K562 (cell line): ENCODE data around the gene HMBS. TPM values are rescaled to one million over a fixed set of nuclear protein-coding genes. Genes with fewer than 3 reads are reported as not detected.

Experiments
- ARID4B ChIP-seq: sonication (generic); formaldehyde crosslinking; IDR thresholded peaks from 2 replicates; pipeline ENCODE4 v1.8.0; 2022; ENCODE audit warnings: mild to moderate bottlenecking, missing genetic modification reagents
- ARNT ChIP-seq, 2 experiments: fragments of 450-650 bp; IDR thresholded peaks; 2 replicates each; pipeline ENCODE4 v1.6.1; 2016; ENCODE audit warnings: mild to moderate bottlenecking in 1 of 2
- BRCA1 ChIP-seq, 2 experiments: fragments of 450-650 bp in 1 of 2; sonication (generic) in 1 of 2; formaldehyde crosslinking in 1 of 2; IDR thresholded peaks; 2 replicates each; pipeline versions ENCODE4 v1.5.0 to v1.6.1; 2017 to 2020; ENCODE audit warnings: mild to moderate bottlenecking in 1 of 2, missing genetic modification reagents in 1 of 2
- EP300 ChIP-seq: IDR thresholded peaks from 2 replicates; pipeline ENCODE4 v1.6.1; 2012; ENCODE audit warnings: low read length, improper control_type of control experiment
- FOSL1 ChIP-seq: fragments of 200-800 bp; sonication (Bioruptor generic); conservative IDR thresholded peaks from 2 replicates; pipeline ENCODE4 v1.6.1; 2016; ENCODE audit warnings: missing genetic modification characterization, missing compliant biosample characterization
- GABPA ChIP-seq: fragments of 200-800 bp; sonication (Bioruptor generic); conservative IDR thresholded peaks from 2 replicates; pipeline ENCODE4 v1.6.1; 2016; ENCODE audit warnings: low read depth, missing genetic modification characterization, missing compliant biosample characterization
- GABPB1 ChIP-seq: sonication (generic); formaldehyde crosslinking; IDR thresholded peaks from 2 replicates; pipeline ENCODE4 v1.8.0; 2022; ENCODE audit warnings: mild to moderate bottlenecking, missing genetic modification reagents
- GATAD2B ChIP-seq: fragments of 450-650 bp; IDR thresholded peaks from 2 replicates; pipeline ENCODE4 v1.6.1; 2017; ENCODE audit warnings: mild to moderate bottlenecking, borderline replicate concordance
- MAX ChIP-seq: sonication (generic); formaldehyde crosslinking; IDR thresholded peaks from 2 replicates; pipeline ENCODE4 v1.9.0; 2022; ENCODE audit warnings: mild to moderate bottlenecking, missing genetic modification reagents
- MEF2A ChIP-seq: IDR thresholded peaks from 2 replicates; pipeline ENCODE4 v1.6.1; 2011; ENCODE audit warnings: low read depth, mild to moderate bottlenecking, low read length, moderate library complexity; ENCODE audit not compliant: control insufficient read depth
- MEIS2 ChIP-seq: fragments of 450-650 bp; IDR thresholded peaks from 2 replicates; pipeline ENCODE4 v1.6.1; 2014; ENCODE audit warnings: mild to moderate bottlenecking; ENCODE audit not compliant: partially characterized antibody
- MTA2 ChIP-seq: fragments of 450-650 bp; IDR thresholded peaks from 2 replicates; pipeline ENCODE4 v1.6.1; 2016; ENCODE audit warnings: low read depth
- NFRKB ChIP-seq: fragments of 450-650 bp; IDR thresholded peaks from 2 replicates; pipeline ENCODE4 v1.6.1; 2016; ENCODE audit warnings: low read depth
- PTTG1 ChIP-seq: fragments of 450-650 bp; IDR thresholded peaks from 2 replicates; pipeline ENCODE4 v1.6.1; 2016; ENCODE audit warnings: low read depth, mild to moderate bottlenecking, missing genetic modification characterization, missing compliant biosample characterization
- SREBF1 ChIP-seq: fragments of 150-350 bp; IDR thresholded peaks from 2 replicates; pipeline ENCODE4 v1.6.1; 2014; ENCODE audit warnings: antibody characterized with exemption, low read depth, low read length, borderline replicate concordance
- TAL1 ChIP-seq: fragments of 450-650 bp; IDR thresholded peaks from 2 replicates; pipeline ENCODE4 v1.6.1; 2016; ENCODE audit warnings: mild to moderate bottlenecking
- ZBTB17 ChIP-seq: fragments of 450-650 bp; formaldehyde crosslinking; IDR thresholded peaks from 2 replicates; pipeline ENCODE4 v1.4.0; 2020; ENCODE audit warnings: mild to moderate bottlenecking
- ZFX ChIP-seq: sonication (generic); formaldehyde crosslinking; IDR thresholded peaks from 2 replicates; pipeline ENCODE4 v1.8.0; 2022; ENCODE audit warnings: mild to moderate bottlenecking, missing genetic modification reagents, moderate library complexity
- ZNF717 ChIP-seq: fragments of 250-450 bp; sonication (Bioruptor Pico); IDR thresholded peaks from 2 replicates; pipeline ENCODE4 v1.5.0; 2021
- polyA plus RNA-seq, 8 experiments: library from polyadenylated mRNA; depleted of rRNA in 4 of 8; stranded (reverse) in 5 of 8; unstranded in 3 of 8; fragments of >200 nt; fragmentation: Nextera tagmentation in 2 of 8; fragmentation: Illumina TruSeq in 1 of 8; extraction: Ambion mirVana in 2 of 8; extraction: Trizol in 1 of 8; gene quantifications; 2 replicates each; pipeline versions ENCODE4 v1.2.1 to v1.2.3, GENCODE V29; 2011 to 2014; ENCODE audit warnings: inconsistent platforms in 1 of 8, missing spikeins in 1 of 8
- total RNA-seq, 7 experiments: library from RNA; depleted of rRNA in 6 of 7; stranded (reverse); fragments of >200 nt in 6 of 7; fragmentation: Illumina TruSeq in 2 of 7; extraction: Trizol in 2 of 7; gene quantifications; 2 replicates each; pipeline versions ENCODE4 v1.2.1 to v1.2.3, GENCODE V29; 2011 to 2021; ENCODE audit warnings: low replicate concordance in 1 of 7
- TF ChIP-seq, protein P1 (sequence below): fragments of 450-650 bp; formaldehyde crosslinking; IDR thresholded peaks from 2 replicates; pipeline ENCODE4 v1.4.0; 2020; ENCODE audit warnings: mild to moderate bottlenecking, moderate library complexity
- TF ChIP-seq, protein P2 (sequence below): IDR thresholded peaks from 2 replicates; pipeline ENCODE4 v1.6.1; 2016; ENCODE audit warnings: missing genetic modification characterization, missing compliant biosample characterization

The HMBS gene
- total and polyA plus RNA-seq, 9 of the 15 experiments (the other 6 are each of a cell fraction or from before 2014, with no cell fraction given): 56.9 to 385 (median 286) TPM

- TF ChIP-seq NFRKB: peak; percentile 81; the same call in 1 of the 2 replicates
- TF ChIP-seq GABPB1 (CRISPR knock-in tag): peak; percentile 86
- TF ChIP-seq MEIS2: peak; percentile 61
- TF ChIP-seq GABPA: peak; percentile 89
- TF ChIP-seq ARNT (IDR thresholded peaks at IDR 0.05): peak in 1 of 2 experiments; percentile 50; a peak in 2 of 4 replicates
- TF ChIP-seq ARID4B (CRISPR knock-in tag): peak; percentile 89
- TF ChIP-seq ZFX (CRISPR knock-in tag): peak; percentile 64; the same call in 1 of the 2 replicates
- TF ChIP-seq, protein P1, sequence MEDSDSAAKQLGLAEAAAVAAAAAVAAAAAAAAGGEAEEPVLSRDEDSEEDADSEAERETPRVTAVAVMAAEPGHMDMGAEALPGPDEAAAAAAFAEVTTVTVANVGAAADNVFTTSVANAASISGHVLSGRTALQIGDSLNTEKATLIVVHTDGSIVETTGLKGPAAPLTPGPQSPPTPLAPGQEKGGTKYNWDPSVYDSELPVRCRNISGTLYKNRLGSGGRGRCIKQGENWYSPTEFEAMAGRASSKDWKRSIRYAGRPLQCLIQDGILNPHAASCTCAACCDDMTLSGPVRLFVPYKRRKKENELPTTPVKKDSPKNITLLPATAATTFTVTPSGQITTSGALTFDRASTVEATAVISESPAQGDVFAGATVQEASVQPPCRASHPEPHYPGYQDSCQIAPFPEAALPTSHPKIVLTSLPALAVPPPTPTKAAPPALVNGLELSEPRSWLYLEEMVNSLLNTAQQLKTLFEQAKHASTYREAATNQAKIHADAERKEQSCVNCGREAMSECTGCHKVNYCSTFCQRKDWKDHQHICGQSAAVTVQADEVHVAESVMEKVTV: no peak
- TF ChIP-seq MTA2: 0 out of 2 replicates have a peak, but pooled peaks have one; percentile 21
- no peak for TF ChIP-seq TAL1
- TF ChIP-seq, protein P2, sequence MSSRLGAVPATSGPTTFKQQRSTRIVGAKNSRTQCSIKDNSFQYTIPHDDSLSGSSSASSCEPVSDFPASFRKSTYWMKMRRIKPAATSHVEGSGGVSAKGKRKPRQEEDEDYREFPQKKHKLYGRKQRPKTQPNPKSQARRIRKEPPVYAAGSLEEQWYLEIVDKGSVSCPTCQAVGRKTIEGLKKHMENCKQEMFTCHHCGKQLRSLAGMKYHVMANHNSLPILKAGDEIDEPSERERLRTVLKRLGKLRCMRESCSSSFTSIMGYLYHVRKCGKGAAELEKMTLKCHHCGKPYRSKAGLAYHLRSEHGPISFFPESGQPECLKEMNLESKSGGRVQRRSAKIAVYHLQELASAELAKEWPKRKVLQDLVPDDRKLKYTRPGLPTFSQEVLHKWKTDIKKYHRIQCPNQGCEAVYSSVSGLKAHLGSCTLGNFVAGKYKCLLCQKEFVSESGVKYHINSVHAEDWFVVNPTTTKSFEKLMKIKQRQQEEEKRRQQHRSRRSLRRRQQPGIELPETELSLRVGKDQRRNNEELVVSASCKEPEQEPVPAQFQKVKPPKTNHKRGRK (tag): no peak
- 0 out of 2 replicates have a peak, but pooled peaks have one; percentile 27 for TF ChIP-seq MEF2A
- TF ChIP-seq MAX: peak; percentile 81
- TF ChIP-seq BRCA1 (IDR thresholded peaks at IDR 0.05): no peak
- TF ChIP-seq BRCA1 (CRISPR knock-in tag; IDR thresholded peaks at IDR 0.05): no peak
- TF ChIP-seq FOSL1 (tag): no peak
- no peak for TF ChIP-seq ZBTB17 (CRISPR knock-in tag)
- TF ChIP-seq GATAD2B: no peak
- no peak for TF ChIP-seq PTTG1 (tag)
- 0 out of 2 replicates have a peak, but pooled peaks have one; percentile 21 for TF ChIP-seq EP300
- no peak for TF ChIP-seq ZNF717 (CRISPR knock-in tag)
- TF ChIP-seq SREBF1: peak; percentile 60; the same call in 1 of the 2 replicates
Measured at GRCh38 chr11:119067371-119068222, 17.1 kb upstream of the HMBS start, which contains the start of gene VPS11 (continued).
